Activated effector memory CD4-positive, alpha-beta T cell treated with anti-CD3 and anti-CD28 coated beads, Interleukin-2, amount 50 U/mL, for 16 hours (primary cell): Measurements from ENCODE around the gene OVOL2.
"Not testable (repeated sequence)": the region's sequence is repeated elsewhere in the genome, so short reads cannot be mapped to it uniquely, and the experiment has no call there.

Source experiments
- DNase-seq: peaks from one replicate; pipeline ENCODE4 v3.0.0-alpha.2; 2020

OVOL2 gene

DNA sequence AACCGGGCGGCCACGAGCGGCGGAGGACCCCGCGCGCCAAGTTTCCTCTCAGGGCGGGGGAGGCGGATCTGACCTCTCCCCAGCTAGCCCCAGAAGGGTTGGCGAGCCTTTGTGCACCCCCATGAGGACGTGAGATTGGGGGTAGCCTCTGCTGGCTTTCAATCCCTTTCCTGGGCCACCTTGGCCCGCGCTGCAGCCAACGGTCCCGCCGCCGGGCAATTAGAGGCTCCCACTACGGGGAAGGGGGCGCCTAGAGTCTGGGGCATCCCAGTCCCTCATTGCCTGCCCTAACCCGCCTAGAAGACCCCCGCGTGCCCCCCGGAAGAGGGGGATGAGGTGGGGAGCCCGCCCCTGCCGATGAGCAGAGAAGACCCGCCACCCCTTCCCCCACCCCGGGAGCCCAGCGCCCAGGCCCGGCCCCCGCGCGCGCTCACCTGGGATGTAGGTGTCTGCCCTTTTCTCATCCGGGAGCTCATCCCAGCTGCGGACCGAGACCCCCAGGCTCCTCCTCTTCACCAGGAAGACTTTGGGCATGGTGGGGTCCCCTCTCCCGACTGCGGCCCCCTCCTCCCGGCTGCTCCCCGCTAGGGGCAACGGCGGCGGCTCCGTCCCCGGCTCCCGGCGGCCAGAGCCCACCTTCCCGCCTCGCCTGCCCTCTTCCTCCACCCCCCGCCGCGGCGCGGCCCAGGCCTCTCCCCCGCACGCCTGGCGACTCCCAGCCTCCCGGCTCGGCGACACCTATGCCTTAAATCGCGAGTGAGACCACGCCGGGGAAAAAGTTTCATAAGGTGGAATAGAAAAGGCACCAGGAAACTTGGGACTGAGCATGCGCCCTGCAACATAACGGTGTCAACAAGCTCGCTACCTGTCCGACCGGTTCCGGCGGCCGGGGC, at the start of gene OVOL2:
Gene OVOL2 (minus strand): TSS at position 816 of the 893 bp plus-strand sequence. CDS start 282 bp downstream, at position 534.
- no peak for DNase-seq

- no peak for DNase-seq
Observed at GRCh38 chr20:18103497-18103896, 45.8 kb upstream of the OVOL2 start.

- no peak for DNase-seq
Observed at GRCh38 chr20:18101125-18101810, 43.6 kb upstream of the OVOL2 start.

- not testable (repeated sequence) for DNase-seq
Observed at GRCh38 chr20:18100569-18100968, 42.9 kb upstream of the OVOL2 start.

DNA sequence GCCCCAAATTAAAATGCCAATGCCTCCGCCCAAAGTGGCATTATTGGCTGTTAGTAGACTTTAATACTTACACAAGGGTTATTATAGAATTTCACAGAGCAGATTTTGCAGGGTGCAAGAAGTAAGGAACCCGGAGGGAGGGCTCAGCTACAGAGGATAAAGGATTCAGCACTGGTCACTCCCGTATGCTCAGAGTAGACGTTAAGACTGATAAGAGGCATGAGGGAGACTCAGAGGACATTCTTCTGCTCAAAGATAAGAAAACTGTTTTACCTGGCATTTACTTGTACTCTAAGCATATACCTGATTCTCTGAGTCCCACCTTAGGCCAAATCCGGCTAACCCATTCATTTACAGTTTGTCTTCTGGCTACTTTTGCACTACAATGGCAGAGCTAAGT, 36.5 kb upstream of the OVOL2 start:
- no peak for DNase-seq

DNA sequence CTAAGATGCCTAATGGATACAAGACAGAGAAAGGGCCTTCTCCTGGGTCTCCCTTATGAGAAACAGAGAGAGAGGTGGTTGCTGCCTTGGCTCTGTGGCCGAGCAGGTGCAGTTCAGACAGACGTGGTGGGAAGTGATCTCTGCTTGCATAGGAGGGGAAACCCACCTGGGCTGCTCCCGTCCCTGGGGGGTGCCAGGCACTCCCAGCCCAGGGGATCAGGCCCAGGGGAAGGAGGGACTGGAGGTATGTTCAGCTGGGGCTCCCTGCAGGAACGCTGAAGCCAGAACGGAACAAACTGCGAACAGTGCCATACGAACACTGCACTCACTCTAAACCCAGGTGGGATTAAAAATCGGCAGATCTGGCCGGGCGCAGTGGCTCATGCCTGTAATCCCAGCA, 35.7 kb upstream of the OVOL2 start:
- DNase-seq, result no peak

DNA sequence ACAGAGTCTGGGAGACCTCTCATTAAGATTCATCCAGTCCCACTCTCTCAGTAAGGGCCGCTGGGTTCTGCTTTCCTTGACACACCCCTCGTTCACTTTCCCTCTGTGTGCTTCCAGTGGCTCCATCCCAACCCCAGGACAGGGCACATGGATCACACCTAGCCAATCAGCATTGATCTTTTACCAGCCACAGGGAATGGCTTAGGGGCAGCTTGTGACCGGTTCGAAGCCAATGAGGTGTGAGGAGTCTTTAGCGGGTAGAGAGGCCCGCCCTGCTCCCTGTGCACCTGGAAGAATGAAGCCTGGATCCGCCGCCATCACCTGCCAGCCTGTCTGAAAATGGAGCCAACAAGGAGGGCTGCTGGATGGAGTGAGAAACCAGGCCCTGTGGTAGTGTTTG, 35.2 kb upstream of the OVOL2 start:
- no peak for DNase-seq

GRCh38 chr20:18091623-18092022, 33.9 kb upstream of the OVOL2 start:
- no peak for DNase-seq

DNA sequence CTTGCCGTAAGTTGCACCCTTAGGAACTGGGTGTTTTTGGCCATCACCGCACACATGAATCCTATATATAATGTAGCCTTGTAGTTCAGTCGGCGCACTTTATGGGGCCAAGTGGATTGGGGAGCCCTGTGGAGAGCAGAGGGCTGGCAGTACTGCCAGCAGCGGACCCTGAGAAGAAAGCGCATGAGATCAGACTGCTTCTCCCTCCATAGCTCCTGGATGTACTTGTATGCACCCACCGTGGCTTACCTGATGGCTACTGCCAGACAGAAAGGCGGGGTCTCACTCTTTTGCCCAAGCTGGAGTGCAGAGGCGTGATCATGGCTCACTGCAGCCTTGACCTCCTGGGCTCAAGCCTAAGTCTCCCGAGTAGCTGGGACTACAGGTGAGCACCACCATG, 32.8 kb upstream of the OVOL2 start:
- no peak for DNase-seq

- no peak for DNase-seq
Observed at GRCh38 chr20:18090044-18090443, 32.3 kb upstream of the OVOL2 start.

DNA sequence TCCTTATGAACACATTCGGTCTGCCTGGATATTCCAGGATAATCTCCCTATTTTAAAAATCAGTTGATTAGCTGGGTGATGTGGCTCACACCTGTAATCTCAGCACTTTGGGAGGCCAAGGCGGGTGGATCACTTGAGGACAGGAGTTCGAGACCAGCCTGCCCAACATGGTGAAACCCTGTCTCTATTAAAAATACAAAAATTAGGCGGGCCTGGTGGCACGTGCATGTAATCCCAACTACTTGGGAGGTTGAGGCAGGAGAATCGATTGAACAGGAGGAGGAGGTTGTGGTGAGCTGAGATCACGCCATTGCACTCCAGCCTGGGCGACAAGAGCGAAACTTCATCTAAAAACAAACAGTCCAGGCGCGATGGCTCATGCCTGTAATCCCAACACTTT, 31.1 kb upstream of the OVOL2 start:
- not testable (repeated sequence) for DNase-seq

DNA sequence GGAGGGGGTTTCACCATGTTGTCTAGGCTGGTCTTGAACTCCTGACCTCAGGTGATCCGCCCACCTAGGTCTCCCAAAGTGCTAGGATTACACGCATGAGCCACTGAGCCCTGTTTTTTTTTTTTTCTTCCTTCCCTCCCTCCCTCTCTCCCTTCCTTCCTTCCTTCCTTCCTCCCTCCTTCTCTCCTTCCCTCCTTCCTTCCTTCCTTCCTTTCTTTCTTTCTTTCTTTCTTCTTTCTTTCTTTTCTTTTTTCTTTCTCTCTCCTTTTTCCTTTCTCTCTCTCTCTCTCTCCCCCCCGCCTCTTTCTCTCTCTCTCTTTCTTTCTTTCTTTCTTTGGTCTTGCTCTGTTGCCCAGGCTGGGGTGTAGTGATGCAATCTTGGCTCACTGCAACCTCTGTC, 30.6 kb upstream of the OVOL2 start:
- not testable (repeated sequence) for DNase-seq

- no peak for DNase-seq
Observed at GRCh38 chr20:18087054-18087453, 29.3 kb upstream of the OVOL2 start.

DNA sequence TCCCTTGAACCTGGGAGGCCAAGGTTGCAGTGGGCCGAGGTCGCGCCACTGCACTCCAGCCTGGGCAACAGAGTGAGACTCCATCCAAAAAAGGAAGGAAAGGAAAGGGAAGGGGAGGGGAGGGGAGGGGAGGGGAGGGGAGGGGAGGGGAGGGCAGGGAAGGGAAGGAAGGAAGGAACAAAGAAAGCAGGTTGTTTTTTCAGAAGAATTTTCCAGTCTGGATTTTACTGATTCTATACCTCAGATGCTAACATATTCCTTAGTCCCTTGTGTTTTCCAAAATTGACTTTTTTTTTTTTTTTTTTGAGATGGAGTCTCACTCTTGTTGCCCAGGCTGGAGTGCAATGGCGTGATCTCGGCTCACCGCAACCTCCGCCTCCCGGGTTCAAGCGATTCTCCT, 23.1 kb upstream of the OVOL2 start:
- not testable (repeated sequence) for DNase-seq

GRCh38 chr20:18079756-18080353, 22.1 kb upstream of the OVOL2 start:
- DNase-seq, result no peak

- DNase-seq, result no peak
Observed at GRCh38 chr20:18077157-18077556, 19.4 kb upstream of the OVOL2 start.

GRCh38 chr20:18072532-18072931, 14.8 kb upstream of the OVOL2 start:
- DNase-seq, result no peak

DNA sequence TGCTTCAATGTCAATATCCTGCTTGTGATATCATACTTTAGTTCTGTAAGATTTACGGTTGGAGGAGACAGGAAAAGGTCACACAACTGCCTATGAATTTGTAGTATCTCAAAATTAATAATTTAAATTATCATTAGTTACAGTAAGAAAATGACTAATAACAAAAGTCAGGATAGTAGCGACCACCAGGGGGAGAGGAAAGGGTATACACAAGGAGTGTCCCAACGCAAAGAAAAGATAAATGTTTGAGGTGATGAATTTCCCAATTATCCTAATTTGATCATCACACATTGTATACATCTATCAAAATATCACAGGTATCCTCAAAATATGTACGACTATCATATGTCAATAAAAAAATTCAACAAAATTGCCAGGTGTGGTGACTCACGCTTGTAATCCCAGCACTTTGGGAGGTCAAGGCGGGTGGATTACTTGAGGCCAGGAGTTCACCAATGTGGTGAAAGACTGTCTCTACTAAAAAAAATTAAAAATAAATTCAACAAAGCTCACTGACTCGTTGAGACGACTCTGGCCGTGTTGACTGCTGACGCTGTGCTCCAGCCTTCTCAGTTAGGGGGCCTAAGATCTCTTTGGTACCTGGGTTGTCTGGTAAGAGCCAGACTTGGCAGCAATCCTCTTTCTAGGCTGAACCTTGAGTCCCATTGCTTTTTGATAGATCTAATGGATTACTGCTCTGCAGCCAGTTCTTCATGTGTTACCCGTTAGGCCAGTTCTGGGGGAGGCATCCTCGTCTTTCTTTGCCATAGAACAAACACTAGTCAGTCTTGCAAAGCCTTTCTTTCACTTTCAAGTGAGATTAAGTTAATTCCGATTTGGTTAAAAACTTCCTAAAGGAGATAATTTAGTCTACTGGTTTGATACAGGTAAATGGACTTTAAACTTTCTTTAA, 9.0 kb upstream of the OVOL2 start:
- no peak for DNase-seq

DNA sequence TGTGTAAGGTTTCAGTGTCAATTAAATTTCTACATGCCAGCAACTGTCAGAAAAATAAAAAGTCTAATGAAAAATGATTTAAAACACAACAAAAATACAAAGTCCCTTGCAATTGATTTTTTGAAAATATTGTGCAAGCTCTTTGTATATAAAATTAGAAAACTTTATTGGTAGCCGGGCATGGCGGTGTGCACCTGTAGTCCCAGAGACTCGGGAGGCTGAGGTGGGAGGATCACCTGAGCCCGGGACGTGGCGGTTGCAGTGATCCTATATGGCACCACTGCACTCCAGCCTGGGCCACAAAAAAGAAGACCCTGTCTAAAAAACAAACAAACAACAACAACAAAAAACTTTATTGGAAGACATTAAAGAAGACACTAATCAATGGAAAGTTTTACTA, 6.0 kb upstream of the OVOL2 start:
- DNase-seq, result no peak

DNA sequence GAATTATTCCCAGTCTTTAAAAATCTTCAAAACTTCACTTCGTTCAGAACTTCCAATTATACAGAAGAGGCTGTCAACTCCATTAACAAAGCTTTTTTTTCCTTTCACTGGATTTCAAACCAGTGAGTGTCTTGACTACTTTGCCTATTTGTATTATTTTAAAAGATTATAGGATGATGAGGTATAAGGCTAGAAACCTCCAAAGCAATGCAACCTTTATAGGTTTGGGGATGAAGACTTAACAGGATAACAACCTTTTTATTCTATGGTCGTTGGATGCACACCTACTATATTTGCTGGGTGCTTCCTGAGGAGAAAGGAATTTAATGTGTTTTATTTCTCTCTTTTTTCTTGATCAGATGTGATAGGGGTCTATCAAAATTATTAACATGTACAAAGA, 1.9 kb upstream of the OVOL2 start:
- no peak for DNase-seq

- DNase-seq, result no peak
Observed at GRCh38 chr20:18058661-18059467, 1.1 kb upstream of the OVOL2 start.

DNA sequence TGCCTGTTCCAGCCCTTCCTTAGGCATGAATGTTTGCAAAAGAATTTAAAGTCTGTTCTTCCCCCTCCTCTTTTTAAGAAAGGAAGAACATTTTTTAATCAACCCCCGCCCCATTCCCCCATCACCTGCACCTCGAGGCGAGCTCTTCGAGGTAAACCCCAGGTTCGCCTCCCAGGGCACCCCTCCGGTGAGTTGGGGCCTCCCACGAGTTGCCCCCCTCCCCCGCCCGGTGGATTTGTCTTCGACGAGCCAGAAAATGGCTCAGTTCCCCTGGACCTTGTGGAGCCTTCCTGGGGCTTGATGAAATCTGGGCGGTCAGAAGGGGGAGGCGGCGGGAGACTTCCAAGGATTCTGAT, 256 bp upstream of the OVOL2 start:
- no peak for DNase-seq
